Endodermal cell (in vitro differentiated cells): ENCODE measurements around the gene MIPEP. TPM values are rescaled to one million over a fixed set of nuclear protein-coding genes. Genes with fewer than 3 reads are reported as not detected.

ENCODE experiments used
- DNase-seq: peaks from one replicate; pipeline ENCODE4 v3.0.0-alpha.2; 2017
- H3K27ac ChIP-seq: 2 replicates; pipeline ENCODE4 v1.5.1; 2013; ENCODE audit warnings: mild to moderate bottlenecking, low read depth, low read length, moderate library complexity
- H3K27me3 ChIP-seq: 2 replicates; pipeline ENCODE4 v1.6.1; 2013; ENCODE audit warnings: mild to moderate bottlenecking, low read length, moderate library complexity; ENCODE audit not compliant: insufficient read depth, control insufficient read depth, poor library complexity, severe bottlenecking
- H3K36me3 ChIP-seq: 2 replicates; pipeline ENCODE4 v1.7.0; 2013; ENCODE audit warnings: mild to moderate bottlenecking, low read length, moderate library complexity; ENCODE audit not compliant: control insufficient read depth, insufficient read depth
- H3K4me1 ChIP-seq: one replicate; pipeline ENCODE4 v1.7.0; 2013; ENCODE audit warnings: low read length; ENCODE audit not compliant: control insufficient read depth, insufficient read depth
- H3K4me3 ChIP-seq: 2 replicates; pipeline ENCODE4 v1.5.1; 2013; ENCODE audit warnings: mild to moderate bottlenecking, low read length, moderate library complexity
- H3K9ac ChIP-seq: 2 replicates; pipeline ENCODE4 v1.6.1; 2013; ENCODE audit warnings: mild to moderate bottlenecking, low read length, moderate library complexity; ENCODE audit not compliant: poor library complexity, severe bottlenecking; ENCODE audit errors: extremely low read depth
- H3K9me3 ChIP-seq: 2 replicates; pipeline ENCODE4 v1.6.1; 2013; ENCODE audit warnings: mild to moderate bottlenecking, low read length, moderate library complexity; ENCODE audit not compliant: control insufficient read depth
- H3K27ac Mint-ChIP-seq: 2 replicates; pipeline ENCODE4 v1.8.0; 2020; ENCODE audit warnings: mixed read lengths
- H3K27me3 Mint-ChIP-seq: 2 replicates; pipeline ENCODE4 v1.8.0; 2021; ENCODE audit warnings: mild to moderate bottlenecking, mixed read lengths; ENCODE audit not compliant: insufficient read depth
- H3K36me3 Mint-ChIP-seq: 2 replicates; pipeline ENCODE4 v1.8.0; 2020; ENCODE audit warnings: low read depth, mixed read lengths
- H3K4me1 Mint-ChIP-seq: 2 replicates; pipeline ENCODE4 v1.8.0; 2020; ENCODE audit warnings: mixed read lengths
- H3K4me3 Mint-ChIP-seq: 2 replicates; pipeline ENCODE4 v1.8.0; 2020; ENCODE audit warnings: mild to moderate bottlenecking, moderate library complexity, mixed read lengths
- H3K9me3 Mint-ChIP-seq: 2 replicates; pipeline ENCODE4 v1.8.0; 2020; ENCODE audit warnings: mild to moderate bottlenecking, mixed read lengths
- CTCF ChIP-seq: fragments of 200-600 bp; sonication (generic); conservative IDR thresholded peaks from 2 replicates; pipeline ENCODE4 v1.5.0; 2021; ENCODE audit warnings: antibody characterized with exemption, mild to moderate bottlenecking
- WGBS, 2 experiments: methylation state at CpG; one replicate each; pipeline versions ENCODE4 v1.1.5 to v1.1.7; 2013; ENCODE audit warnings: missing lambda C conversion rate in 2 of 2, mixed read lengths in 1 of 2; ENCODE audit not compliant: insufficient coverage in 1 of 2, insufficient read length in 1 of 2; 5-methylcytosine and 5-hydroxymethylcytosine counted together
- total RNA-seq, 2 donors: library from RNA; stranded (reverse); fragmentation: NEBNext Ultra II Directional in 1 of 2; extraction: Animal tissue kit (Norgen Biotek cat#: 25700) in 1 of 2; gene quantifications; 2 replicates in 1 of 2; 3 replicates in 1 of 2; pipeline ENCODE4 v1.2.1, GENCODE V29; 2021

Gene MIPEP
- total RNA-seq, 2 donors from 2014 or later: 23.1 to 23.9 TPM

- no peak for TF ChIP-seq CTCF
Measured at GRCh38 chr13:23789576-23790346, 99.4 kb downstream of the MIPEP start.

DNA sequence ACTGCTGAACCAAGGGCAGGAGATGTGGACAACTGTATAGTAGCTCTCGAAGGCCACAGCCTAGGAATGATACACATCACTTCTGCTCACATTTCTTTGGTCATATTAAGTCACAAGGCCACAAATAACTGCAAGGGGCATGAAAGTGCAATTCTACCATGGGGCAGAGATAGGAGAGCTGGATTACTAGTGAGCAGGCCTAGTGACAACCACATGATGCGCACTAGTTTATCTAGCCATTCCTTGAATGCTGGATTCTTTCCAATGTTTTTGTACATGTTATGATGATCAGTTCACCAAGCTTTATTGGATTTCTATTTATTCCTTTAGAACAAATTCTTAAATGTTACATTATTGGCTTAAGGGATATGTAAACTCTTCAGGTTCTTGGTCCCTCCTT, 100.7 kb downstream of the MIPEP start:
- DNase-seq: no peak
- Mint-ChIP-seq H3K27me3 (no peaks in the 10 kb centered on the region), H3K9me3 (peaks cover 12% of the 10 kb centered on the region), H3K36me3 (peaks cover 5% of the 10 kb centered on the region), H3K27ac (no peak overlapping the region), H3K4me1 (no peaks in the 10 kb centered on the region), H3K4me3 (no peak overlapping the region)
- Histone ChIP-seq H3K9ac (no peak overlapping the region), H3K36me3 (no peaks in the 10 kb centered on the region), H3K9me3 (no peaks in the 10 kb centered on the region), H3K4me1 (no peaks in the 10 kb centered on the region), H3K4me3 (no peak overlapping the region), H3K27me3 (no peaks in the 10 kb centered on the region), H3K27ac (no peak overlapping the region)
- WGBS, 2 experiments: 84 to 100% methylated on average over 1 to 2 of the region's 2 CpGs
- no peak for TF ChIP-seq CTCF

More at GRCh38 chr13:23789576-23790346, 99.4 kb downstream of the MIPEP start:
- H3K36me3 Mint-ChIP-seq: peaks cover 4% of the 10 kb centered on the region
- H3K4me1 Mint-ChIP-seq: no peaks in the 10 kb centered on the region
- Histone ChIP-seq H3K9ac (no peak overlapping the region), H3K27me3 (no peaks in the 10 kb centered on the region), H3K9me3 (no peaks in the 10 kb centered on the region), H3K27ac (no peak overlapping the region), H3K4me3 (no peak overlapping the region), H3K4me1 (no peaks in the 10 kb centered on the region), H3K36me3 (no peaks in the 10 kb centered on the region)
- no peak overlapping the region for H3K27ac Mint-ChIP-seq
- WGBS, 2 experiments: 86 to 87% methylated on average over 5 to 10 of the region's 10 CpGs
- no peak for DNase-seq
- H3K4me3 Mint-ChIP-seq: no peak overlapping the region
- H3K9me3 Mint-ChIP-seq: peaks cover 4% of the 10 kb centered on the region
- no peaks in the 10 kb centered on the region for H3K27me3 Mint-ChIP-seq

- Histone ChIP-seq H3K36me3 (no peaks in the 10 kb centered on the region), H3K9me3 (no peaks in the 10 kb centered on the region), H3K4me1 (no peaks in the 10 kb centered on the region), H3K9ac (no peak overlapping the region), H3K27ac (no peak overlapping the region), H3K27me3 (no peaks in the 10 kb centered on the region), H3K4me3 (no peak overlapping the region)
- Mint-ChIP-seq H3K27ac (no peak overlapping the region), H3K27me3 (no peaks in the 10 kb centered on the region), H3K36me3 (peaks cover 5% of the 10 kb centered on the region), H3K9me3 (peaks cover 12% of the 10 kb centered on the region), H3K4me3 (no peak overlapping the region), H3K4me1 (no peaks in the 10 kb centered on the region)
- TF ChIP-seq CTCF: no peak
- DNase-seq: no peak
- 89% methylated on average over 4 of the region's 4 CpGs; no CpG with 5 or more reads in 1 of the 2 experiments for WGBS, 2 experiments
Measured at GRCh38 chr13:23787464-23787863, 101.7 kb downstream of the MIPEP start.
